AG10803 (cell line): ENCODE results near the gene TCAP.

Experiments used
- DNase-seq: peaks from one replicate; pipeline ENCODE4 v3.0.0; 2010; ENCODE audit warnings: low read depth
- H3K4me3 ChIP-seq: 2 replicates; pipeline ENCODE4 v1.5.1; 2011; ENCODE audit warnings: mild to moderate bottlenecking, low read length, control low read depth
- CTCF ChIP-seq: conservative IDR thresholded peaks from 2 replicates; pipeline ENCODE4 v1.5.1; 2011; ENCODE audit warnings: mild to moderate bottlenecking, low read length, control low read depth, inconsistent platforms

Gene TCAP

DNA sequence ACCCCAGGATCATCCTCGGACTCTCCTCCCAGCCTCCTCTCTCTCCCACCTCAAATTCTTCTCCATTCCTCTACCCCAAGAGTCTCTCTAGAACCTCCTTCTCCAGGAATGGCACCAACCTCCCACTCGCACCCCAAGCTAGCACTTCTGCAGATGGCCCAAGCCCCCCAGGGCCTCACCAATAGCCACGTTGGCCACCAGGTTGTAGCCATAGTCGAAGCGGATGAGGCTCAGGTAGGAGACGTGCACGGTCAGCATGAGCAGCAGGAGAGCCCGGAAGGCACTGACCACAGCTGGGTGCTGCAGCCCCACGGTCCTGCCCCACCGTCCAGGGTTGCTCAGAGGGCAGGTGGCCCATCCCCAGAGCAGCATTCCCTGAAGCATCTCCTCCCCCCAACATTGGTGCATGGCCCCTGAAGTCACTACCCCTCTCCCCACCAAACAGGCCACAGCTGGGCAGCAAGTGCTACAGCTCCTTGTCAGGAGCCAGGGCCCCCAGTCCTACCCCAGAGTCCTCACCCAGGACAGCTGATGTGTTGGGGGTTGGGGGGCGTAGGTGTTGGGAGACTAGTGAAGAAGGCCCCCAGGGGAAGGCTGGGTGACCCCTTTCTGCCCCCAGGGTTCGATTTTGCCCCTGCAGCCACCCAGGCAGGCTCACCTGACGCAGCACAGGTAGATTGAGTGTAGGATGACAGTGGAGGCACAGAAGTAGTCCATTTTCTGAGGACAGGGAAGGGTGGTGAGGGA is 8.4 kb downstream of the TCAP start:
- no peak for TF ChIP-seq CTCF
- no peak for DNase-seq

GRCh38 chr17:39674179-39674578 is 9.0 kb downstream of the TCAP start:
- no peak for TF ChIP-seq CTCF
- H3K4me3 ChIP-seq, result no peak overlapping the region
- DNase-seq, result no peak

More for the DNA sequence above, 8.4 kb downstream of the TCAP start:
- H3K4me3 ChIP-seq, result no peak overlapping the region

- TF ChIP-seq CTCF, result no peak
- DNase-seq, result no peak
- no peak overlapping the region for H3K4me3 ChIP-seq
Observed at GRCh38 chr17:39674702-39675389, 9.7 kb downstream of the TCAP start.

DNA sequence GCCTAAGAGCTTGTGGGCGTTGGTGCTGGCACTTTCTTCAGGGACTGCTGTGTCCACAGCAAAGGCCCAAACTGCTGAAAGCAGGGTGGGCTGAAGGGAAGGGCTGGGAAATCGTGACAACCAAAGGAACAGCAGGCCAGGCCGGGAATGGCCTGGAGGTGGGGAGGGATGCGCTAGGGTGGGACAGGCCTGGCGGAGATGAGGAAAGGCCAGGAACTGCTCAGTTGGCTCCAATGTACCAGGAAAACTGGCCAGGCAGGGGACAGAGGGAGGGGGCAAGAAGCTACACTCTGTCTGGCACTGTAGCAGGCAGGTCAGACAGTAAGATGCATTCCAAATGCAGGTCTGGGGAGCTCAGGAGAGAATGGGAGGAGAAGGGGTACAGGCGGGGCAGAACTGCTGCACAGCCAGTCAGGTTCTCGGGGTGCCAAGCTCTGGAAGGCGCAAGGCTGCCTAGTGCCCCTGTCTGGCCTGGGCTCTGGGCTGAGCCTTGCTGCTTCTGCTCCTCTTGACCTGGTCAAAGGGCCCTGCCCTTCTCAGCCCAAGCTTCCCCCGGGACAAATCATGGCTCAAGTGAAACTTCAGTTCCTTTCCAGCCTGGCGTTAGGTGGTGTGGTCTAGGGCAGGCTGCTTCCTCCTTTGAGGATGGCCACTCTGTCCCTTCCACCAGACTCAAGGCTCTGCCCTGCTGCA is 10.4 kb downstream of the TCAP start:
- no peak for TF ChIP-seq CTCF
- DNase-seq, result no peak
- no peak overlapping the region for H3K4me3 ChIP-seq

- H3K4me3 ChIP-seq, result no peak overlapping the region
- TF ChIP-seq CTCF, result no peak
- no peak for DNase-seq
Observed at GRCh38 chr17:39676198-39676819, 11.2 kb downstream of the TCAP start.

GRCh38 chr17:39677072-39677471 is 11.9 kb downstream of the TCAP start:
- TF ChIP-seq CTCF, result no peak
- no peak overlapping the region for H3K4me3 ChIP-seq
- no peak for DNase-seq
